HG03175 (cell line): Measurements from ENCODE around the gene TSHZ3.

ENCODE experiments used
- ATAC-seq: cut with Tn5 transposase; IDR thresholded peaks from one replicate; pipeline ENCODE4 v1.9.1; 2021; ENCODE audit warnings: mild to moderate bottlenecking, moderate library complexity; ENCODE audit not compliant: unreplicated experiment

The TSHZ3 gene

GRCh38 chr19:31339411-31339810 is 9.8 kb downstream of the TSHZ3 start:
- no peak for ATAC-seq

- ATAC-seq = no peak
These were observed 11.0 kb downstream of the TSHZ3 start for GRCh38 chr19:31338069-31338776.

- ATAC-seq = no peak
These were observed 12.0 kb downstream of the TSHZ3 start for GRCh38 chr19:31337008-31337914.

GRCh38 chr19:31335716-31336115 is 13.5 kb downstream of the TSHZ3 start:
- no peak for ATAC-seq

- no peak for ATAC-seq
These were observed 14.2 kb downstream of the TSHZ3 start for GRCh38 chr19:31334849-31335624.

GRCh38 chr19:31334101-31334848 is 15.0 kb downstream of the TSHZ3 start:
- ATAC-seq = no peak

- no peak for ATAC-seq
These were observed 17.1 kb downstream of the TSHZ3 start for GRCh38 chr19:31332096-31332495.

GRCh38 chr19:31331536-31331935 is 17.7 kb downstream of the TSHZ3 start:
- ATAC-seq = no peak

GRCh38 chr19:31330761-31331160 is 18.5 kb downstream of the TSHZ3 start:
- no peak for ATAC-seq

GRCh38 chr19:31330237-31330636 is 19.0 kb downstream of the TSHZ3 start:
- no peak for ATAC-seq

GRCh38 chr19:31329819-31330218 is 19.4 kb downstream of the TSHZ3 start:
- no peak for ATAC-seq

GRCh38 chr19:31328238-31328637 is 21.0 kb downstream of the TSHZ3 start:
- no peak for ATAC-seq

- ATAC-seq = no peak
These were observed 22.8 kb downstream of the TSHZ3 start for GRCh38 chr19:31326329-31327028.

- ATAC-seq = no peak
These were observed 23.9 kb downstream of the TSHZ3 start for GRCh38 chr19:31325342-31325741.

GRCh38 chr19:31319465-31319864 is 29.8 kb downstream of the TSHZ3 start:
- no peak for ATAC-seq

- ATAC-seq = no peak
These were observed 30.3 kb downstream of the TSHZ3 start for GRCh38 chr19:31318790-31319425.

- ATAC-seq = no peak
These were observed 31.7 kb downstream of the TSHZ3 start for GRCh38 chr19:31317570-31317969.

GRCh38 chr19:31317093-31317492 is 32.1 kb downstream of the TSHZ3 start:
- no peak for ATAC-seq

GRCh38 chr19:31316201-31316951 is 32.9 kb downstream of the TSHZ3 start:
- no peak for ATAC-seq
